ENCODE data around the gene AQP12B. TPM values are rescaled to one million over a fixed set of nuclear protein-coding genes. Genes with fewer than 3 reads are reported as not detected.

The AQP12B gene
- total RNA-seq, 1 experiment from 2014 or later: not detected

DNA sequence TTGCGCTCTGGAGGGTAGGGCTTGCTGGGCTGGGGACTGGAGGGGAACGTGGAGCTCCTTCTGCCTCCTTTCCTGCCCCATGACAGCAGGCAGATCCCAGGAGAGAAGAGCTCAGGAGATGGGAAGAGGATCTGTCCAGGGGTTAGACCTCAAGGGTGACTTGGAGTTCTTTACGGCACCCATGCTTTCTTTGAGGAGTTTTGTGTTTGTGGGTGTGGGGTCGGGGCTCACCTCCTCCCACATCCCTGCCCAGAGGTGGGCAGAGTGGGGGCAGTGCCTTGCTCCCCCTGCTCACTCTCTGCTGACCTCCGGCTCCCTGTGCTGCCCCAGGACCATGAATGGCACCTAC is 53.1 kb downstream of the AQP12B start:
- POLR2A ChIA-PET: interaction anchor here (0.6 kb wide), 1 partner anchor 21 kb away, joined by 3 read pairs; no protein-coding TSS in a partner anchor
- Mint-ChIP-seq H3K27ac (ENCODE audit: low read depth, unreplicated experiment) (no peak overlapping the region), H3K36me3 (ENCODE audit: insufficient read depth, unreplicated experiment) (no peaks in the 10 kb centered on the region), H3K9me3 (ENCODE audit: unreplicated experiment) (peaks cover 14% of the 10 kb centered on the region), H3K27me3 (ENCODE audit: insufficient read depth, unreplicated experiment) (no peaks in the 10 kb centered on the region), H3K4me1 (ENCODE audit: insufficient read depth, unreplicated experiment) (no peaks in the 10 kb centered on the region), H3K4me3 (ENCODE audit: unreplicated experiment) (no peak overlapping the region)
- no TSS peak for BruUV-seq (replicated peaks)
- DNase-seq (ENCODE audit: unreplicated experiment): no peak
- CTCF ChIA-PET: no interaction called here
- TF ChIP-seq, protein P1, sequence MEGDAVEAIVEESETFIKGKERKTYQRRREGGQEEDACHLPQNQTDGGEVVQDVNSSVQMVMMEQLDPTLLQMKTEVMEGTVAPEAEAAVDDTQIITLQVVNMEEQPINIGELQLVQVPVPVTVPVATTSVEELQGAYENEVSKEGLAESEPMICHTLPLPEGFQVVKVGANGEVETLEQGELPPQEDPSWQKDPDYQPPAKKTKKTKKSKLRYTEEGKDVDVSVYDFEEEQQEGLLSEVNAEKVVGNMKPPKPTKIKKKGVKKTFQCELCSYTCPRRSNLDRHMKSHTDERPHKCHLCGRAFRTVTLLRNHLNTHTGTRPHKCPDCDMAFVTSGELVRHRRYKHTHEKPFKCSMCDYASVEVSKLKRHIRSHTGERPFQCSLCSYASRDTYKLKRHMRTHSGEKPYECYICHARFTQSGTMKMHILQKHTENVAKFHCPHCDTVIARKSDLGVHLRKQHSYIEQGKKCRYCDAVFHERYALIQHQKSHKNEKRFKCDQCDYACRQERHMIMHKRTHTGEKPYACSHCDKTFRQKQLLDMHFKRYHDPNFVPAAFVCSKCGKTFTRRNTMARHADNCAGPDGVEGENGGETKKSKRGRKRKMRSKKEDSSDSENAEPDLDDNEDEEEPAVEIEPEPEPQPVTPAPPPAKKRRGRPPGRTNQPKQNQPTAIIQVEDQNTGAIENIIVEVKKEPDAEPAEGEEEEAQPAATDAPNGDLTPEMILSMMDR (IDR thresholded peaks at IDR 0.05; ENCODE audit: unreplicated experiment): no peak
- intact Hi-C loops (cut with micrococcal nuclease): no loop called here

DNA sequence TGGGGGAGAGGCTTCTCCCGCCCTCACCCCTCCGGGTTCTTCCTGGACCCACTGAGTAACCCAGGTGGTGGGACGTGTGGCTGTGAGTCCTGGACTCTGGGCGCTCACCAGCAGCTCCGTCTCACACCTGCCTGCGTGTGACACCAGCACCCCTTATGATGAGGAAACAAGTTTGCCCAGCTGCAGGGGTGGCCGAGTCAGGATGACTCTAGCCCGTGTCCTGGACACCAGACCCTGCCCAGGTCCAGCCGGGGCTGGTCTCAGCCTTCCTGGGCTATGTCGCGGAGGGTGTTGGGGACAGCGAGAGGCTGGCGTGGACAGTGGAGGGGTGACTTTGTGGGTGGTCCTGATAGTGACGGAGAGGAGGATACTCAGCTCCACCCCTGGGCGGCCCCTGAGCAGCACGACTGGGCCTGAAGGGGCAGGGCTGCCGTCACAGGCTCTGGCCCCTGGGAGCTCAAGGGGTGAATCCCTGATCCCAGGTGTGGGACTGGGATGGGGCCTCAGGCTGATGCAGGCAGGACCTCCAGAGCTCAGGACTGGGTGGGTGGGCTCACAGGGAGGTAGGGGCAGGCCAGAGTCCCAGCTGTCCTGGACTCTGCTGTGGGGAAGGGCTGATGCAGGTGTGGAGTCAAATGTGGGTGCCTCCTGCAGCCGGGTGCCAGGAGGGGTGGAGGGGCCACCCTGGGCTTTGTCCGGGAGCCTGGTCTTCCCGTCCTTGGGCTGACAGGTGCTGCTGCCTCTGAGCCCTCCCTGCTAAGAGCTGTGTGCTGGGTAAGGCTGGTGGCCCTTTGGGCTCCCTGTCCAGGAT is 53.7 kb downstream of the AQP12B start:
- no TSS peak for BruUV-seq (replicated peaks)
- CTCF ChIA-PET: no interaction called here
- no peak overlapping the region for H3K4me3 Mint-ChIP-seq (ENCODE audit: unreplicated experiment)
- peaks cover 14% of the 10 kb centered on the region for H3K9me3 Mint-ChIP-seq (ENCODE audit: unreplicated experiment)
- no peaks in the 10 kb centered on the region for H3K4me1 Mint-ChIP-seq (ENCODE audit: insufficient read depth, unreplicated experiment)
- DNase-seq (ENCODE audit: unreplicated experiment): no peak
- TF ChIP-seq, protein P1 (IDR thresholded peaks at IDR 0.05; ENCODE audit: unreplicated experiment): no peak
- no peaks in the 10 kb centered on the region for H3K27me3 Mint-ChIP-seq (ENCODE audit: insufficient read depth, unreplicated experiment)
- intact Hi-C loops (cut with micrococcal nuclease): no loop called here
- POLR2A ChIA-PET: interaction anchor here (0.6 kb wide), 1 partner anchor 20 kb away, joined by 3 read pairs; no protein-coding TSS in a partner anchor
- H3K27ac Mint-ChIP-seq (ENCODE audit: low read depth, unreplicated experiment): no peak overlapping the region
- no peaks in the 10 kb centered on the region for H3K36me3 Mint-ChIP-seq (ENCODE audit: insufficient read depth, unreplicated experiment)

DNA sequence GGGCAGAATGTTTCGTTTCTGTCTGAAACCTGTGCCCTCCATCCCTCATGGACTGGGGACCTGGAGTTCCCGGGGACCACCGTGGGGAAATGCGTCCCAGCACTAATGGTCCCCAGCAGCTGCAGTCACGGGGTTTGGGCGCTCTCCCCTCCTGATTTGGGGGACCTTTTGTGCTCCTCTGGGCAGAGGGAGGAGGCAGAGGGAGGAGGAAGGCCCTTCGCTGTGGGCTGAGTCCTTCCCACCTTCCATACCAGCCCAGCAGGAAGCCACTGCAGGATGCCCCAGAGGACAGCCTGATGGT is 54.2 kb downstream of the AQP12B start:
- TF ChIP-seq, protein P1 (IDR thresholded peaks at IDR 0.05; ENCODE audit: unreplicated experiment): no peak
- DNase-seq (ENCODE audit: unreplicated experiment): no peak
- ChIA-PET POLR2A (no interaction called here), CTCF (no interaction called here)
- Mint-ChIP-seq H3K4me3 (ENCODE audit: unreplicated experiment) (no peak overlapping the region), H3K4me1 (ENCODE audit: insufficient read depth, unreplicated experiment) (no peaks in the 10 kb centered on the region), H3K27me3 (ENCODE audit: insufficient read depth, unreplicated experiment) (no peaks in the 10 kb centered on the region), H3K27ac (ENCODE audit: low read depth, unreplicated experiment) (no peak overlapping the region), H3K9me3 (ENCODE audit: unreplicated experiment) (peaks cover 9% of the 10 kb centered on the region), H3K36me3 (ENCODE audit: insufficient read depth, unreplicated experiment) (no peaks in the 10 kb centered on the region)
- intact Hi-C loops (cut with micrococcal nuclease): no loop called here
- no TSS peak for BruUV-seq (replicated peaks)

DNA sequence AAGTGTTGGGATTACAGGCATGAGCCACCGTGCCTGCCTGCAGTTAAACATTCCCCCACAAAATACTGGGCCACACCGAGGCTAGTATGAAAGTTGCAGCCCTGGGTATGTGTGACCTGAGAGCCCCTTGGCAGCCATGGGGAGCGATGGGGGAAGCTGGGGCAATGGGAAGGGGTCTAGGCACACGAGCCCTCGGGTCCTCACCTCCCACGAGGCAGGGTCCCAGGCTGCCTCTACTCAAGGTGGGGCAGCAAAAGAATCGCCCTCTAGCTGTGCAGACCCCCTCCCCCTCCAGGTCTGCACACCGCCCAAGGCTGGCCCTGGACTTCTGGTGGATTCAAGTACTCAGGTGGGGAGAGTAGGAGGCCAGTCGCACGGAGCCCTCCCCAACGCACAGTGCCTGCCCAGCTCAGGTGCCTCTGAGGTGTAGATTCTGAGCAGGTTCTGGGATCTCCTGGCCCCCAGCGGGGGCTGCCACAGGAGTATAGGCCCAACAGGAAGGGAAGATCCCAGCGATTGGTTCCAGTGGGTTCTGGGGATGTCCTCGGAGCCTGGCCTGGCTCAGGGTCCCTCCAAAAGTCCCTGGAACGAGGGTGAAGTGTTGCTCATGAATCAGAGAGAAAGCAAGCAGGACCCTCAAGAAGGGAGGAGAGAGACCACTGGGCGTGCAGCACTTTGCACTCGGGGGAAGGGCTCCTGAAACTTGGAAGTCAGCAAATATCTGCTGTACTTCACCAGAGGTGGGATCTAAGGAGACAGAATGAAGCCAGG is 54.8 kb downstream of the AQP12B start:
- DNase-seq (ENCODE audit: unreplicated experiment): no peak
- H3K27me3 Mint-ChIP-seq (ENCODE audit: insufficient read depth, unreplicated experiment): no peaks in the 10 kb centered on the region
- ChIA-PET POLR2A (no interaction called here), CTCF (interaction anchor here (0.6 kb wide), 1 partner anchor 199 kb away, joined by 7 read pairs; no protein-coding TSS in a partner anchor)
- BruUV-seq (replicated peaks): no TSS peak
- H3K36me3 Mint-ChIP-seq (ENCODE audit: insufficient read depth, unreplicated experiment): no peaks in the 10 kb centered on the region
- intact Hi-C loops (cut with micrococcal nuclease): no loop called here
- no peak overlapping the region for H3K4me3 Mint-ChIP-seq (ENCODE audit: unreplicated experiment)
- TF ChIP-seq, protein P1 (IDR thresholded peaks at IDR 0.05; ENCODE audit: unreplicated experiment): no peak
- H3K9me3 Mint-ChIP-seq (ENCODE audit: unreplicated experiment): peaks cover 4% of the 10 kb centered on the region
- no peaks in the 10 kb centered on the region for H3K4me1 Mint-ChIP-seq (ENCODE audit: insufficient read depth, unreplicated experiment)
- H3K27ac Mint-ChIP-seq (ENCODE audit: low read depth, unreplicated experiment): no peak overlapping the region

Data from MCF 10A (cell line).